SHP77 (cell line): ENCODE data around the gene SFXN1.
"Not testable (repeated sequence)": the region's sequence is repeated elsewhere in the genome, so short reads cannot be mapped to it uniquely, and the experiment has no call there.

ENCODE experiments used
- DNase-seq, 2 experiments: peaks; one replicate each; lab custom pipeline; 2025; lab: John Stamatoyannopoulos, UW

The SFXN1 gene

GRCh38 chr5:175494264-175495183 is 16.2 kb downstream of the SFXN1 start:
- DNase-seq = no peak

DNA sequence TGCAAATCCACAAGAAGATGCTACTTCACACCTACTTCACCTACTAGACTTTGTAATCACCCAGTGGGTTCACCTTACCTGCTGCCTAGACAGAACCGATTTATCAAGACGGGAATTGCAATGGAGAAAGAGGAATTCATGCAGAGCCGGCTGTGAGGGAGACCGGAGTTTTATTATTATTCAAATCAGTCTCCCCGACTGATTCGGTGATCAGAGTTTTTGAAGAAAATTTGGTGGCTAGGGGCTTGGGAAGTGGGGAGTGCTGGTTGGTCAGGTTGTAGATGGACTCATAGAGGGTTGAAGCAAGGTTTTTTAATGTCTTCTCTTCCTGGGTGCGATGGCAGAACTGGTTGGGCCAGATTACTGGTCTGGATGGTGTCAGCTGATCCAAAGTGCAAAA is 23.4 kb downstream of the SFXN1 start:
- DNase-seq = no peak

GRCh38 chr5:175507671-175508070 is 29.3 kb downstream of the SFXN1 start:
- not testable (repeated sequence) for DNase-seq

DNA sequence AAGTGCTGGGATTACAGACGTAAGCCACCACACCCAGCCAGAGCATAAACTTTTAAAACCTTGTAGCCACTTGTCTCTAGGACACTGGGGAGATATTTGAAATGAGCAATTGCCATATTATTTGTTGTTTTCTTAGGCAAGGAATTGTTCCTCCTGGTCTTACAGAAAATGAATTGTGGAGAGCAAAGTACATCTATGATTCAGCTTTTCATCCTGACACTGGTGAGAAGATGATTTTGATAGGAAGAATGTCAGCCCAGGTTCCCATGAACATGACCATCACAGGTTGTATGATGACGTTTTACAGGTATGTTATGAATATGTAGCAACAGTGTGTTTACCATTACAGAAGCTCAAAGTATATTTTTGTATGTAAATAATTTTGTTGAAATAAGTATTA is 30.5 kb downstream of the SFXN1 start:
- DNase-seq = no peak

GRCh38 chr5:175513297-175513696 is 34.9 kb downstream of the SFXN1 start:
- no peak for DNase-seq

DNA sequence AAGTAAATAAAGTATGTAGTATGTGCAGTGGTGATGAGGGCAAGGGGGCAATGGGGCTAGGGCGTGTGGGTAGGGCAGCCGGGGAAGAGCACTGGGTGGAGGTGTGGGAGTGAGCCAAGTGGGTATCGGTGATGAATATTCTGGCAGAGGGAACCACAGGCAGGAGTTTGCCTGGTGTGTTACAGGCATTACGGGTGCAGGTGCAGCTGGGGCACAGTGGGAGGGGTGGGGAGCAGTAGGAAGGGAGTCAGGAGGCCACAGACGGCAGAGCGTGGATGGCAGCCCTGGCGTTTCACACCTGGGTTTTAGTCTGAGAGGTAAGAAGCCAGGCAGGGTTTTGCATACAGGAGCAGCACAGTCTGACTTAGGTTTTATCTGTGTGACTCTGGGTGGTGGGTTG is 35.4 kb downstream of the SFXN1 start:
- DNase-seq = no peak

GRCh38 chr5:175516933-175517823 is 38.8 kb downstream of the SFXN1 start:
- DNase-seq = no peak

DNA sequence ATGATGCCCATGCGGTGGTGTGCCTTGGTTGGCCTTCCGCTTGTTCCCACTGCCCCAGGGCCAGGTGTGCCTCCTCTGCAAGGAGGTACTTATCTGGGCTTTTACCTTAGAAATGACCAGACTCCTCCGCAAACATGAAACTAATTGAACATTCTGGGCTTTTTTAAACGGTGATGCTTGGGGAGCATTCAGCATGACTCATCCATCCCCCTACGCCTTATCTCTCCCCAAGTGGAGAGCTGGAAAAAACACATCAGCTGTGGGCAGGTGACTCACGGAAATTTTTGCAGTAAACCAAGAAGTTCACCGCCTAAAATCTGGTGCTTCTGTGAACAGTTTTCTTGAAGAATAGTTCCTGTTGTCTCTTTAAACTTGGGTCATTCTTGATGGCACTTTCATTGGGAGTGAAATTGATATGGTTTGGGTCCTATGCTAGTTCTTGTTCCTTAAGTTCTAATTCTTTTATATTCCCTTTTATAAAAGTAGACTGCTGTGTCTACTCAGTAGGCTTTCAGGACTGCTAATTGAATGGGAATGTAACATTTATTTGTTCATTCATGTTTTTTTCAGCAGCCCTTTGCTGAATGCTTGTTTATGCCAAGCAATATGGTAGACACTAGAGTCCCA is 39.6 kb downstream of the SFXN1 start:
- no peak for DNase-seq

GRCh38 chr5:175519006-175519405 is 40.6 kb downstream of the SFXN1 start:
- no peak for DNase-seq

DNA sequence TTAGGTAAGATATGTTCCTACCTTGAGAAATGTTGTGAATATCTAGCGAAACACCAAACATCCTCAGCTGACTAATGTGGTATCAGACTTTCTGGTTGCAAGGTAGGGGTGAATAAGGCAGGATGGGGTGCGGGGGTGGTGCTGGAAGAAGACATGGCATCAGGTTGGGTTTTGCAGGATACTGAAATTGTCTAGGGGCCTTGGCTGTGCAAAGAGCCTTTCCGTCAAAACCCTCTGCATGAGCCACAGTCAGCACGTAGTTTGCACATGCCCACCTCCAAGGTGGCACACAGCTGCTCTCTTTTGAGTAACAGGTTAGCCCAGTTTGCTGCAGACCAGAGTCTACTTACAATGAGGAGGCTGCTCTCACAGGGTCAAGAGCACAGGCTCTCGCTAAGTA is 42.0 kb downstream of the SFXN1 start:
- no peak for DNase-seq

GRCh38 chr5:175520873-175521272 is 42.5 kb downstream of the SFXN1 start:
- no peak for DNase-seq

- no peak for DNase-seq
These were observed 43.0 kb downstream of the SFXN1 start for GRCh38 chr5:175521313-175521833.

DNA sequence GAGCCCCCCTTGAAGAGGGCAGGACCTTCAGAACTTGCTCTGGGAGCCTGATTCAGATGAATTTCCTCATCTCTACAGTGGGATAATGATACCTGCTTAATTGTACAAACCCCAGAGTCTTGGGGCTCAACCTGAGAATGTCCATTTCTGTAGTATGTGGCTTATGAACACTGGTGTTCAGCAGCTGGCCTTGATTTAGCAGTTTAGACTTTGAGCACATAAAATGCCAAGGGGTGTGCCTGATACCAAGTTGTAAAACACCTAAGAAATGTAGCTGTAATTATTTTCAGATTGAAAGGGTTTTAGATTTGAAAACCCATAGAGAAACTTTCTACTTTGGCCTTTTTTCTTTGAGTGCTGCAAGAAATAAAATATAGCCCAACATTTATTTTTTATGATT is 44.9 kb downstream of the SFXN1 start:
- no peak for DNase-seq

- DNase-seq = no peak
These were observed 45.9 kb downstream of the SFXN1 start for GRCh38 chr5:175524211-175524610.

DNA sequence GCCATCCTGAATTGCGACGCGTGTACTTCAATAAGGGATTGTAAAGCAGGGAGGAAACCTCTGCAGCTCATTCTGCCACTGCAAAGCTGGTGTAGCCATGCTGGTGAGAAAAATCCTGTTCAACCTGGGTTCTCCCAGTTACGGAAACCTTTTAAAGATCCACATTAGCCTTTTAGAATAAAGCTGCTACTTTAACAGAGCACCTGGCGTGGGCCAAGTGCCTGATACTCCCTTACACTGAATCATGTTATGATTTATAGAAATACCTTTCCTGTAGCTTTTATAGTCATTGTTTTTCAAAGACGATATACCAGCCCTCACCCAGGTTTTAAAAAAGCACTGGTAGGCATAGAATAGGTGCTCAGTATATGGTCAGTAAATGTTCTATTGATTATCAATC is 48.3 kb downstream of the SFXN1 start:
- DNase-seq = no peak

GRCh38 chr5:175531361-175531760 is 53.0 kb downstream of the SFXN1 start:
- DNase-seq = no peak

DNA sequence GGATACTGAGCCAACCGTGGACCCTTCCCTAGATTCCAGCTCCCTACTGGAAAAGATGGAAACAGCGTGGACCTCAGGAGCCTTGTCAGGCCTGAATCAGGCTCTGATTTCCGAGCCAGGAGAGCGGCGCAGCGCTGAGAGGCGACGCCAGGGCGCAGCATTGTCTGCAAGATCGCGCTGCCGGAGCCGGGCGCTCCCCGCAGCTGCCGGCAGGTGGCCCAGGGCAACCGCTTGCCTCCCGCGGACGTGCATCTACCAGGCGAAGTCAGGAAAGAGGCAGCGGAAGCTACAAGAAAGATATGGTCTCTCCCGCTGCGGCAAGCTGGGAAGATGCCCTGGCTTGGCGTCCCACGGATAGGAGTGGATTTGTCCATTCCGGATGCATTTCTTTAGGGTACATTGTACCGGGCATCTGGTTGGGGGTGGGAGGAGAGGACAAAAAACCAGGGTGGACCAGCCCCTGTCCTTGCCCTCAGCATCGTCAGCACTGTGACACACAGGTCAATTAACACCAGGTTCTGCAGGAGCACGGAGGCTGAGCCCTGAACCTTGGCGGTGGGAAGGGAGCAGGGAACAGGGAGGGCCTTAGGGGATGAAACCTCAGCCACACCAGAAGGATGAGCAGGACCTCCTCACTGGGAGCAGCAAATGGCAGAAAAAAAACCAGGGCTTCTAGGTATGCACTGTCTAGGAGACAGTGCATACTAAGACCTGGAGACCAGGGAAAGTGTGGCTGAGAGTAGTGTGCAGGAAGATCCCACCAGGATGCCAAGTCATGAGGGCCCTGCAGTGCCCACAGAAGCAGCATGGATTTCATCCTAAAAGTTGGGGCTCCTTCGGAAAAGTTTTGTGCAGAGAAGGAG is 55.9 kb downstream of the SFXN1 start:
- peak; percentile 78 to 85 for DNase-seq

- DNase-seq = not testable (repeated sequence)
These were observed 57.0 kb downstream of the SFXN1 start for GRCh38 chr5:175535331-175535730.

DNA sequence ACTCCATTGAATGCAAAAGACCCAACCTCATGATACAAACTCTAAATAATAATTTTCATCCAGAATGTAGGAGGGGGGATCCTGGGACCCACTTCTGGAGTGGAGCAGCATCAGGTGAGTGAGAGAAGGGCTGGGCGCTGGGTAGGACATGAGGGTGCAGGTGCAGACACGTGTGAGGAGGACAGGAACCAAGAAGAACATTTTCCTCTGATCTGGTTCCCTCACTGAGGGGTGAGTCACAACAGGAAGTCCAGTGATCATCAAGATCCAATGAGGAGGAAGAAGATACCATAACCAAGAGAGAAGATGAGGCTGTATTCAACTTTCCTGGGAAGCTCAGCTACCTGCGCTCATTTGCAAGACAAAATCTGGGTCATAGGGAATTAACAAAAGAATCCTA is 57.4 kb downstream of the SFXN1 start:
- no peak for DNase-seq

DNA sequence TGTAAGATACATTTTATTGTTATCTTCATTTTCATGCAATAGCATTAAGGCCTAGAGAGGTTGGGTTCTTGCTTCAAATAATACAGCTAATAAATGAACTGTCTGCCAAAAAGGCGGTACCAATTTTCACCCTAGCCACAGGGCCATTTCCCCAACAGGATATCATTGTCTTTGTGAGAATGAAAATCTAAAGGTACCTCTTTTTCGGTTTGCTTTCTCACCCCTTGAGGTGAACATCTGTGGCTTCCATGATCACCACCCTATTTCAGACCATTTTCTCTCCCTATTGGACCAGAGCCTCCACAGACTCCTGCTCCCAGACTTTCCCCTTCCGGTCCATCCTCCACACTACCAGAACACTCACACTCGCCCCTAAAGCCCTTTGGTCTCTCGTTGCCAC is 60.2 kb downstream of the SFXN1 start:
- no peak for DNase-seq

DNA sequence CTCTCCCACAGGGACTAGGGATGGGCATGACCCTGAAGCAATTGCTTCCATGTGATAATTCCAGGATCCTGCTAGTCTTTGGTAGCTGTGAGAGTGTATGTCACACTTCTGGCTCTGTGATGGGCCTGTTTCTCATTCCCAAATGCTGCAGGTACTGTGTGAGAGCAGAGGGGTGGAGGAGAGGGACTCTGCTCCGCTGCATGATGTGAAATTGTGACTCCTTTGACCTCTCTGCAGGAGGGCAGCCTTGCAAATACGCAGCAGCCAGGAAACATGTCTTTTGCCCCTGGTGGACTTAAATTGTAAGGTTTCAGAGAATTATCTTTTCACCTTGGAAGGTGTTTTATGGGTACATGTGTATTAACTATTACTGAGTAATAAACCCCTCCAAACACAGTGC is 61.6 kb downstream of the SFXN1 start:
- DNase-seq = no peak
